Osteoblast (primary cell): ENCODE results near the gene MYH14. TPM values are rescaled to one million over a fixed set of nuclear protein-coding genes. Genes with fewer than 3 reads are reported as not detected.
"Not testable (repeated sequence)": the region's sequence is repeated elsewhere in the genome, so short reads cannot be mapped to it uniquely, and the experiment has no call there.

Experiments used
- DNase-seq: peaks from one replicate; pipeline ENCODE4 v3.0.0; 2011; ENCODE audit warnings: low spot score, mixed read lengths; ENCODE audit not compliant: insufficient read length; ENCODE audit errors: missing footprints
- H2AFZ ChIP-seq: 2 replicates; pipeline ENCODE4 v1.6.0; 2011; ENCODE audit warnings: mild to moderate bottlenecking, low read length
- H3K27ac ChIP-seq: 2 replicates; pipeline ENCODE4 v1.5.1; 2011; ENCODE audit warnings: mild to moderate bottlenecking, low read depth, low read length, moderate library complexity
- H3K27me3 ChIP-seq: 2 replicates; pipeline ENCODE4 v1.6.0; 2012; ENCODE audit warnings: mild to moderate bottlenecking, control low read depth, inconsistent platforms, low read length, moderate library complexity; ENCODE audit not compliant: insufficient read depth
- H3K36me3 ChIP-seq: 2 replicates; pipeline ENCODE4 v1.5.1; 2011; ENCODE audit warnings: mild to moderate bottlenecking, low read length, control low read depth, moderate library complexity; ENCODE audit not compliant: insufficient read depth
- H3K4me1 ChIP-seq: 2 replicates; pipeline ENCODE4 v1.5.1; 2011; ENCODE audit warnings: mild to moderate bottlenecking, low read length, control low read depth, moderate library complexity; ENCODE audit not compliant: insufficient read depth
- H3K4me2 ChIP-seq: 2 replicates; pipeline ENCODE4 v1.6.0; 2011; ENCODE audit warnings: mild to moderate bottlenecking, low read length; ENCODE audit not compliant: insufficient read depth
- H3K4me3 ChIP-seq: fragments of 200-600 bp; sonication (generic); 3 replicates; pipeline ENCODE4 v1.5.1; 2012; ENCODE audit warnings: mild to moderate bottlenecking, low read length, inconsistent platforms; ENCODE audit not compliant: insufficient read depth
- H3K79me2 ChIP-seq: 2 replicates; pipeline ENCODE4 v1.6.0; 2012; ENCODE audit warnings: mild to moderate bottlenecking, low read length, control low read depth, inconsistent platforms; ENCODE audit not compliant: insufficient read depth
- H3K9me3 ChIP-seq: 2 replicates; pipeline ENCODE4 v1.5.1; 2011; ENCODE audit warnings: low read depth, low read length, control low read depth
- H4K20me1 ChIP-seq: 2 replicates; pipeline ENCODE4 v1.6.0; 2012; ENCODE audit warnings: mild to moderate bottlenecking, low read length, control low read depth; ENCODE audit not compliant: insufficient read depth
- CTCF ChIP-seq: IDR thresholded peaks from 2 replicates; pipeline ENCODE4 v1.5.1; 2011; ENCODE audit warnings: mild to moderate bottlenecking, low read depth, low read length, moderate library complexity; ENCODE audit errors: extremely low read depth
- total RNA-seq: library from RNA; depleted of rRNA; stranded (reverse); fragments of >200 nt; gene quantifications from 2 replicates; pipeline ENCODE4 v1.2.3, GENCODE V29; 2012

MYH14 gene
- total RNA-seq, 1 donor: not detected

- Histone ChIP-seq H3K9me3 (no peaks in the 10 kb centered on the region), H4K20me1 (no peaks in the 10 kb centered on the region), H3K79me2 (no peaks in the 10 kb centered on the region), H3K4me2 (no peak overlapping the region), H2AFZ (no peak overlapping the region), H3K4me1 (no peaks in the 10 kb centered on the region), H3K36me3 (no peaks in the 10 kb centered on the region), H3K27ac (no peak overlapping the region), H3K4me3 (no peak overlapping the region), H3K27me3 (no peaks in the 10 kb centered on the region)
- peak; percentile 37 for DNase-seq
- TF ChIP-seq CTCF: no peak
These were observed 19.4 kb downstream of the MYH14 start for GRCh38 chr19:50222691-50223438.

- no peak for TF ChIP-seq CTCF
- no peak overlapping the region for H2AFZ ChIP-seq
- no peaks in the 10 kb centered on the region for H3K79me2 ChIP-seq
- H3K27ac ChIP-seq: no peak overlapping the region
- no peaks in the 10 kb centered on the region for H3K9me3 ChIP-seq
- H3K27me3 ChIP-seq: no peaks in the 10 kb centered on the region
- no peak overlapping the region for H3K4me2 ChIP-seq
- H4K20me1 ChIP-seq: no peaks in the 10 kb centered on the region
- no peaks in the 10 kb centered on the region for H3K36me3 ChIP-seq
- no peak overlapping the region for H3K4me3 ChIP-seq
- no peaks in the 10 kb centered on the region for H3K4me1 ChIP-seq
- DNase-seq: peak; percentile 30
These were observed 20.0 kb downstream of the MYH14 start for GRCh38 chr19:50223439-50223716.

GRCh38 chr19:50224986-50225747, 21.7 kb downstream of the MYH14 start:
- no peak for TF ChIP-seq CTCF
- Histone ChIP-seq H3K4me2 (no peak overlapping the region), H3K4me1 (no peaks in the 10 kb centered on the region), H3K27me3 (no peaks in the 10 kb centered on the region), H3K27ac (no peak overlapping the region), H3K79me2 (no peaks in the 10 kb centered on the region), H3K9me3 (no peaks in the 10 kb centered on the region), H4K20me1 (no peaks in the 10 kb centered on the region), H3K36me3 (no peaks in the 10 kb centered on the region), H2AFZ (no peak overlapping the region), H3K4me3 (no peak overlapping the region)
- DNase-seq: peak; percentile 17

GRCh38 chr19:50226536-50226935, 23.1 kb downstream of the MYH14 start:
- no peak overlapping the region for H3K27ac ChIP-seq
- no peaks in the 10 kb centered on the region for H3K27me3 ChIP-seq
- H2AFZ ChIP-seq: no peak overlapping the region
- no peaks in the 10 kb centered on the region for H3K36me3 ChIP-seq
- H3K9me3 ChIP-seq: no peaks in the 10 kb centered on the region
- peak; percentile 4 for DNase-seq
- no peak overlapping the region for H3K4me2 ChIP-seq
- H3K79me2 ChIP-seq: no peaks in the 10 kb centered on the region
- TF ChIP-seq CTCF: no peak
- H3K4me1 ChIP-seq: no peaks in the 10 kb centered on the region
- no peaks in the 10 kb centered on the region for H4K20me1 ChIP-seq
- H3K4me3 ChIP-seq: no peak overlapping the region

GRCh38 chr19:50228153-50228552, 24.7 kb downstream of the MYH14 start:
- not testable (repeated sequence) for H3K79me2 ChIP-seq, H3K9me3 ChIP-seq, H3K4me1 ChIP-seq, H3K4me2 ChIP-seq, H3K27ac ChIP-seq, H4K20me1 ChIP-seq, DNase-seq, H3K4me3 ChIP-seq, H3K27me3 ChIP-seq, H2AFZ ChIP-seq, H3K36me3 ChIP-seq
